PC-3 (cell line): ENCODE measurements around the gene SPSB3.

Source experiments
- CTCF ChIP-seq: fragments of 300-600 bp; sonication (generic); conservative IDR thresholded peaks from 2 replicates; pipeline ENCODE4 v1.5.1; 2017; ENCODE audit warnings: antibody characterized with exemption, low read depth, mild to moderate bottlenecking, low read length
- EZH2 ChIP-seq: fragments of 300-600 bp; sonication (generic); IDR thresholded peaks from one replicate; pipeline ENCODE4 v1.6.1; 2017; ENCODE audit warnings: antibody characterized with exemption, mild to moderate bottlenecking, low read length; ENCODE audit not compliant: unreplicated experiment
- EZH2phosphoT487 ChIP-seq: fragments of 300-600 bp; sonication (generic); IDR thresholded peaks from 2 replicates; pipeline ENCODE4 v1.6.1; 2018; ENCODE audit warnings: mild to moderate bottlenecking, antibody characterized with exemption, low read length, borderline replicate concordance

- no peak for TF ChIP-seq CTCF
- no peak for TF ChIP-seq EZH2phosphoT487
- no peak for TF ChIP-seq EZH2
Observed at GRCh38 chr16:1732071-1732470, 50.3 kb downstream of the SPSB3 start.
